Measurements from ENCODE around the gene PBX2.
A peak's percentile ranks its signal among the peaks of the same experiment; 100 is the strongest.
"Not testable (repeated sequence)": the region's sequence is repeated elsewhere in the genome, so short reads cannot be mapped to it uniquely, and the experiment has no call there.

The PBX2 gene

GRCh38 chr6:32186151-32186840 is 3.7 kb downstream of the PBX2 start:
- not testable (repeated sequence) for DNase-seq

- not testable (repeated sequence) for DNase-seq
Measured at GRCh38 chr6:32185681-32186131, 4.3 kb downstream of the PBX2 start.

DNA sequence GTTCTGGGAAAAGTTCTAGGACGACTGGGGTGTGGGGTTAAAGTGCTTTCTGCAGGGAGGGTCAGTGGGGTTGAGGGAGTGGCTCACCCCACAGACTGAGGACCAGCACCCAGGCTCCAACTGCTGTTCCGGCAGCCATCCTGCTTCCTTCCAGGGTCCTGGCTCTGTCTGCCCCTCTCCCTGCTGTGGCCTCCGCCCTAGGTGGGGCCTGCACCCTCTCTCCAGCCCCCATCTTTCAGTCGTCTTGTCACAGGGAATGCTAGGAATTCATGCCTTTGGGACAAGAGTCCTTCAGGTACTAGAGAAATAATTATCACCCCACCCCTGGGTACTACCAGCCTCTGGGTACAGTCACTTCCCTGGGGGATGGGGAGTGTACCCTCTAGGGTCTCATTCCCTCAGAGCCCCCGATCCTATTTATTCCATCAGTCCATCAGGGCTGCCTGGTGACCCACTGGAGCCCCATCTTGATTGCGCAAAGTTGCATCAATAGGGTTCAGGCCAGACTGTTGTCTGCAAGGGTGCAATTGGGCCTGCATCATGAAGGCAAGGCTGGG is 5.8 kb downstream of the PBX2 start, which contains the start of gene AGER:
AGER (minus strand) TSS at position 170 of the 557 bp plus-strand sequence; CDS start at position 139, 31 bp downstream.
- DNase-seq: no peak

DNA sequence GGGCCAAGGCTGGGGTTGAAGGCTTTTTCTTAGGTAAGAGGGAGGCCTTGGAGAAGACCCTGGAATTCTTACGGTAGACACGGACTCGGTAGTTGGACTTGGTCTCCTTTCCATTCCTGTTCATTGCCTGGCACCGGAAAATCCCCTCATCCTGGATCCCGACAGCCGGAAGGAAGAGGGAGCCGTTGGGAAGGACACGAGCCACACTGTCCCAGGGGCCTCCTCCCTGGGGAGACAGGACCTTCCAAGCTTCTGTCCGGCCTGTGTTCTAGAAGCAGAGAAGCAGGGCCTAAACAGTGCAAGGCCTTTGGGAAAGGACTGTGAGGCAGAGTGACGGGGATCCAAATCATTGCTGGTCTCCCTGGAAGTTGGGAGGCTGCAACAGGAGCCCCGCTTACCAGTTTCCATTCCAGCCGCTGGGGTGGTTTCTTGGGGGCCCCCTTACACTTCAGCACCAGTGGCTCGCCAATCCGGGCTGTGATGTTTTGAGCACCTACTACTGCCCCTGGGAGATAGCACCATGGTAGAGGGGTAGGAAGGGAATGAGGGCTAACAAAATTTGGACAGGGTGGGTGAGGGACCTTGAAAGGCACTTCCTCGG is 6.4 kb downstream of the PBX2 start:
- no peak for DNase-seq

DNA sequence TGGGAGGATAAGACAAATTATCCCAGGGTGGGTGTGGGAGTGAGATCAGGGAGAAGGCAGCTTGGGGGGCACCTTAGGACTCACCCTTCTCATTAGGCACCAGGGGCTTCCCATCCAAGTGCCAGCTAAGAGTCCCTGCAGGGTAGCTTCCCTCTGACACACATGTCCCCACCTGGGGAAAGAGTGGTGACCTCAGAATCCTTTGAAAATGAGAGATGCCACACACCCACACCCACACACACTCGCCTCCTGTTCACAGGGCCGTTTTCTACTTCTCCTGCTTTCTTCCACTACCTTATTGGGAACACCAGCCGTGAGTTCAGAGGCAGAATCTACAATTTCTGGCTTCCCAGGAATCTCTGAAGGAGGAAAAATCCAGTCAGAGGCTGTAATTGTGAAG is 7.0 kb downstream of the PBX2 start:
- DNase-seq: no peak

- DNase-seq: no peak
Measured at GRCh38 chr6:32182555-32182981, 7.4 kb downstream of the PBX2 start.

- no peak for DNase-seq
Measured at GRCh38 chr6:32181915-32182529, 8.0 kb downstream of the PBX2 start.

GRCh38 chr6:32181148-32181702 is 8.8 kb downstream of the PBX2 start:
- no peak for DNase-seq

DNA sequence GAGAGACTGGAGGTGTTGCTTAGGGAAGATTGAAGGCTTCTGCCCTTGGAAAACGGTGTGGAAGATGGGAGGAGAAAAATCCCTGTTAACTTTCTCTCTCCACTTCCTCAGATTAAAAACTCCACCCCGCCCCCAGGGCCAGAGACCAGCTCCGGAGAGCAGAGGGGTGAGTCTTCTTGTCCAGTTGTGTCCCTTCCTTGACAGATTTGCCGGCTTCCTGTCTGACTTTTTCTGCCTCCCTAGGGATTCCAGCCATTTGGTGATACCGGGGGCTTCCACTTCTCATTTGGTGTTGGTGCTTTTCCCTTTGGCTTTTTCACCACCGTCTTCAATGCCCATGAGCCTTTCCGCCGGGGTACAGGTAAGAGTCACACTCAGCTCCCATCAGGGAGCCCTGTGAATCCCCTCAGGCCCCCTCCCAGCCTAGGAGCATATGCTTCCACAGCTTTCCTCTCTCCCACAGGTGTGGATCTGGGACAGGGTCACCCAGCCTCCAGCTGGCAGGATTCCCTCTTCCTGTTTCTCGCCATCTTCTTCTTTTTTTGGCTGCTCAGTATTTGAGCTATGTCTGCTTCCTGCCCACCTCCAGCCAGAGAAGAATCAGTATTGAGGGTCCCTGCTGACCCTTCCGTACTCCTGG is 10.1 kb downstream of the PBX2 start:
- DNase-seq: no peak

GRCh38 chr6:32178547-32179440 is 11.2 kb downstream of the PBX2 start:
- no peak for DNase-seq

DNA sequence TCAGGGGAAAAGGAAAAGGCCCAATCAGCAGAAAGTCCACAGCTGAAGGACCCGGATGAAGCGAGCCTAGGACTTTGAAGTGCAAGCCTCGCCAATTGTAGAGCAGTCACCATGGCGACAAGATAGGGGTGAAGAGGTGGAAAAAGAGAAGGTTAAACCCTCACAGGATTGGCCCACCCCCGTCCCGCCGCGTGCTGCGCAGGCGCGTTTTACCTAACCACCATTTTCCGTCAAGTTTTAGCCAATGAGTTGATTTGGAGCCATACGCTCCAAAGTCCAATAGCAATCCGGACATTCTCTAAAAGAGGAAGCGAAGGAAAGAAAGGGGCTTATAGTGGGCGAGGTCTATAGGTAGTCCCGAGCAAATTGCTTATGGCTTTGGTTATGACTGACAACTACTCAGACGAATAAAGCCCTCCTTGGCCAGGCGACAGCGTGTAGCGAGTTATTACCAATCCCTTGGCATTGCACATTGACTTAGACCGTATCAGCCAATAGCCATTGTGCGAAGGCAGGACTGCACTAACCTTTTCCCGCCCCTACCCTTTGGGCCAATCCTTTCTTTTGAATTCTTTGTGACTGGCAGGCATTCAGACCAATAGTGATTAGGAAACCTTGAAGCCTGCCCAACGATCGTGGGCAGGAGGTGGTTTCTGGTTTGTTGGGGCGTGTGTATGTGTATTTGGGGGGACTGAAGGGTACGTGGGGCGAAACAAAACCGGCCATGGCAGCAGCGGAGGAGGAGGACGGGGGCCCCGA is 12.0 kb downstream of the PBX2 start, which contains the start of gene RNF5:
RNF5 (plus strand) TSS at position 618 of the 759 bp plus-strand sequence; CDS start at position 725, 107 bp downstream.
- peak; percentile 98 for DNase-seq

- DNase-seq: peak; percentile 75
Measured at GRCh38 chr6:32177183-32177787, 12.7 kb downstream of the PBX2 start.

DNA sequence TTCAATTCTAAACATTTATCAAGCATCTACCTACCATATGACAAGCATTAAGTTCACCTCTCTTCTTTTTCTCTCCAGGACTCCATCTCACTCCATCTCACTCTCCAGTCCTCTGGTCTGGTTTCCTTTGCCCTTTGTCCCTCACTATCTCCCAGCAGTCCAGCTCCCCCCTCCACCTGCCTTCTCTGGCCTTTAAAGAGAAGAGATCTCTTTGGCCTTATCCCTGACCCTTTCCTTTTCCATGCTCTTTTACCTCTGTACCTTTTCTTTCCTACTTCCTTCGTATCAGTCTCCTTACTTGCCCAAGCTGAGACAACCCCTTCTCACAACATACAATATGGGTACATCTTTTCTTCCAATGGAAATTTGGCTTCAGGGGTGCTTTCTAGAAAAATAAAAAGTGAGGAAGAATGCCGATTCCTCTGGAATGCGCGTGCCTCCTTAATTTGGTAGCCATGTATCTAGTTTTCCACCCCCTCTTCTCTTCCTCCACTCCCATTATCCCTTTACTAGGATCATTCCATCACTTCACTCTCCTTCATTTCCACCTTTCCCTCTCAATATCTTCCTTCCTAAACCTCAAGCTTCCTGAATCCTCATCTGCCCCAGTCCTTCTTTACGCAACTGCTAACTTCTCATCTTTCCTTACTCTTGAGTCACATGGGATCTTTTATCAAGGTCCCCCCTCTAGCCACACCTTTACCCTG is 13.4 kb downstream of the PBX2 start:
- DNase-seq: peak; percentile 26

DNA sequence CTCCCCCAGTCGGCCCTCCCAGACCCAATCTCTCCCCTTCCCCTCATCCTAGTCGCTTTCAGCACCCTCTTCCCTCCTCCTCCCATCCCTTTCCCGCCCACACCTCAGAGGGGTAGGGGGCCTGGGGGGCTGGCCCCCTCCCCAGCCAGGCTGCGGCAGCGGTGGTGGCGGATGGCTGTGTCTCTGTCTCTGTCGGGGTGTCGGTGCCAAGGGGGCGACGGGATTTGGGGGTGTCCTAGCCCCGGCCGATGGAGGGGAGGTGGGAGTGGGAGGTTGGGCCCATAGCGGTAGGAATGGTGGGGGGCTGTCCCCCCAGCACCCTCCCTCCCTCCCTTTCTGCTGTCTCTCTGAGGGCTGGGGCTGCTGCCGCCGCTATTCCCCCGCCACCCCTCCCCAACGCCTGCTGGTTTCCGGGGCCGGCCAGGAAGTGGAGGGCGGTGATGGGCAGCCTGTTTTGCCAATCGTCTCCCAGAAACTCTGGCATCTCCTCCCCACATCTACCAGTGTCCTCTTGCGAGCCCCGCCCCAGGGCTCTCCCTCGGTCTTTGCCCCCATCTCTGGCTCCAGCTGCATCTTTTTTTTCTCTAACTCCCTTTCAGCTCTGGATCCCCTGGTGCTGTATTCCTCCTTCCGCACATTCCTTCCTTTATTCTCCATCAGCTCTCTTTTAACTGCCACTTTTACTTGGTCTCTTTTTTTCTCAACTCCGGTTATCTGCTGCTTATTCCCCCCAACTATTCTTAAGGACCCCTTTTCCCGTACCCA is 14.1 kb downstream of the PBX2 start, which contains the start of gene AGPAT1:
AGPAT1 (minus strand) TSS at position 374 of the 765 bp plus-strand sequence. CDS start 4,588 bp downstream, outside the sequence.
- DNase-seq: peak; percentile 88

- no peak for DNase-seq
Measured at GRCh38 chr6:32175322-32175710, 14.7 kb downstream of the PBX2 start.

- DNase-seq: no peak
Measured at GRCh38 chr6:32174416-32174815, 15.6 kb downstream of the PBX2 start.

- no peak for DNase-seq
Measured at GRCh38 chr6:32173051-32173727, 16.8 kb downstream of the PBX2 start.

DNA sequence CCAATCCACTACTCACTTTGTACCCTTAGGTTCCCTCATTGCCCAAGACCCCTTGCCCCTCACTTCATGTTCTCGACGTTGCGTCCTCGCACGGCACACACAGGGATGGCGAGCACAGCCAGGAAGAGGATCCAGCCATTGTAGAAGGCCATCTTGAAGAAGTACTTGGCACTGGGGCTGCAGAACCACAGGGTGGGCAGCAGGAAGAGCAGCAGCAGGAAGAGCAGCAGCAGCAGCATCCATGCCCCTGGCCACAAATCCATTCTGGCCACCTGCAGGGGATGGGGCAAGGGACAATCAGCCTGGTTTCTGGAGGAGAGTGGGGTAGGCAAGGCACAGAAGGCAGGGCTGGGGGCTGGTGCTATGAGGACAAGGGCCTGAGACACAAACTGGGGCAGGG is 18.8 kb downstream of the PBX2 start:
- no peak for DNase-seq

Measured in NCI-H1092 treated with DMSO at 0.1 percent for 48 hours (cell line).